ENCODE measurements around the gene CCDC127.

GRCh38 chr5:185095-186070 is 32.6 kb downstream of the CCDC127 start:
- TF ChIP-seq YY1 (IDR thresholded peaks at IDR 0.05; ENCODE audit: insufficient read depth, insufficient read length) = no peak
- no peak for TF ChIP-seq SUZ12 (IDR thresholded peaks at IDR 0.05; ENCODE audit: extremely low read depth, insufficient read depth, insufficient read length)
